Sigmoid colon (tissue), 7 donors: Measurements from ENCODE around the gene TENM4. TPM values are rescaled to one million over a fixed set of nuclear protein-coding genes. Genes with fewer than 3 reads are reported as not detected.

Source experiments
- DNase-seq: peaks from one replicate; pipeline ENCODE4 v3.0.0-alpha.2; 2019
- H3K27ac ChIP-seq, 4 donors: fragments of 200-600 bp; sonication (generic); one replicate each; pipeline ENCODE4 v1.5.1; 2016 to 2019; ENCODE audit warnings: mild to moderate bottlenecking in 1 of 4
- H3K27me3 ChIP-seq, 3 donors: fragments of 200-600 bp; sonication (generic); one replicate each; pipeline ENCODE4 v1.5.1; 2019; ENCODE audit warnings: mild to moderate bottlenecking in 1 of 3
- H3K36me3 ChIP-seq, 4 donors: fragments of 200-600 bp; sonication (generic); one replicate each; pipeline ENCODE4 v1.5.1; 2016 to 2019
- H3K4me1 ChIP-seq, 4 donors: fragments of 200-600 bp; sonication (generic); one replicate each; pipeline ENCODE4 v1.5.1; 2017 to 2019
- H3K4me3 ChIP-seq, 4 donors: fragments of 200-600 bp; sonication (generic); one replicate each; pipeline ENCODE4 v1.5.1; 2017 to 2019; ENCODE audit warnings: mild to moderate bottlenecking in 2 of 4, moderate library complexity in 1 of 4
- H3K9me3 ChIP-seq, 4 donors: fragments of 200-600 bp in 3 of 4; sonication (generic) in 3 of 4; one replicate each; pipeline versions ENCODE4 v1.5.1 to v1.6.1; 2013 to 2019
- CTCF ChIP-seq, 4 experiments: fragments of 450-650 bp in 3 of 4; fragments of 200-600 bp in 1 of 4; IDR thresholded peaks; one replicate each; pipeline ENCODE4 v1.5.1; 2016 to 2019; ENCODE audit warnings: antibody characterized with exemption in 4 of 4, mild to moderate bottlenecking in 3 of 4, moderate library complexity in 2 of 4
- EP300 ChIP-seq, 4 donors: sonication (generic); formaldehyde crosslinking; IDR thresholded peaks; one replicate each; pipeline ENCODE4 v1.6.1; 2017; ENCODE audit warnings: antibody characterized with exemption in 4 of 4
- POLR2A ChIP-seq, 2 donors: fragments of 450-650 bp; IDR thresholded peaks; one replicate each; pipeline ENCODE4 v1.6.1; 2016; ENCODE audit warnings: antibody characterized with exemption in 2 of 2, mild to moderate bottlenecking in 2 of 2, moderate library complexity in 2 of 2
- POLR2AphosphoS5 ChIP-seq, 4 donors: sonication (generic); formaldehyde crosslinking; IDR thresholded peaks; one replicate each; pipeline ENCODE4 v1.6.1; 2017; ENCODE audit warnings: antibody characterized with exemption in 4 of 4
- WGBS, 2 donors: extraction: QIAGEN DNeasy Blood & Tissue Kit; methylation state at CpG; one replicate each; pipeline ENCODE4 v1.1.7; 2013; 5-methylcytosine and 5-hydroxymethylcytosine counted together
- intact Hi-C: fragments of 100-400 bp; cut with DNase I; formaldehyde crosslinking; loops from one replicate; pipeline ENCODE4 v1.15.1; 2023
- polyA plus RNA-seq, 3 donors: library from polyadenylated mRNA; stranded (reverse); fragments of 200-250 nt; gene quantifications; one replicate each; pipeline ENCODE4 v1.2.3, GENCODE V29; 2013
- total RNA-seq, 4 donors: library from RNA; depleted of rRNA; stranded (reverse); fragments of >200 nt; gene quantifications; one replicate each; pipeline ENCODE4 v1.1.0, GENCODE V29; 2016
- donor health status: healthy with polysubstance abuse.
- donor health status: Bipolar disorder and iron deficiency.
- donor health status: healthy.

TENM4 gene
- total and polyA plus RNA-seq, 7 donors: 0.23 to 14.6 (median 1.9) TPM; not detected in 1

GRCh38 chr11:79413268-79413667, 27.6 kb downstream of the TENM4 start:
- no peak overlapping the region for H3K4me3 ChIP-seq
- no peaks in the 10 kb centered on the region for H3K36me3 ChIP-seq
- peaks cover 0 to 28% (median 23%) of the 10 kb centered on the region in 4 donors for H3K4me1 ChIP-seq
- TF ChIP-seq POLR2AphosphoS5 (IDR thresholded peaks at IDR 0.05) (peak in 1 of 4 donors; percentile 54), CTCF (IDR thresholded peaks at IDR 0.05) (no peak)
- peak; percentile 95 for DNase-seq
- intact Hi-C loops: no loop called here
- H3K9me3 ChIP-seq: peaks cover 0 to 2% (median 0%) of the 10 kb centered on the region in 4 donors
- H3K27me3 ChIP-seq: no peaks in the 10 kb centered on the region
- WGBS, 2 donors: 17 to 42% methylated on average over 4 of the region's 4 CpGs
- peak overlapping the region in 1 of 4 donors; percentile 45 for H3K27ac ChIP-seq

- no peak for DNase-seq
- peaks cover 0 to 2% (median 0%) of the 10 kb centered on the region in 4 donors for H3K9me3 ChIP-seq
- H3K27me3 ChIP-seq: no peaks in the 10 kb centered on the region
- intact Hi-C loops: no loop called here
- TF ChIP-seq CTCF (IDR thresholded peaks at IDR 0.05) (no peak), POLR2AphosphoS5 (IDR thresholded peaks at IDR 0.05) (no peak), POLR2A (IDR thresholded peaks at IDR 0.05) (no peak), EP300 (IDR thresholded peaks at IDR 0.05) (no peak)
- WGBS, 2 donors: 82 to 84% methylated on average over 1 of the region's 1 CpG
- no peaks in the 10 kb centered on the region for H3K36me3 ChIP-seq
- no peak overlapping the region for H3K4me3 ChIP-seq
- H3K4me1 ChIP-seq: peaks cover 0 to 28% (median 23%) of the 10 kb centered on the region in 4 donors
- H3K27ac ChIP-seq: peak overlapping the region in 1 of 4 donors; percentile 45
Observed at GRCh38 chr11:79412761-79413160, 28.1 kb downstream of the TENM4 start.

- no peak for TF ChIP-seq POLR2AphosphoS5 (IDR thresholded peaks at IDR 0.05)
- TF ChIP-seq POLR2A (IDR thresholded peaks at IDR 0.05): no peak
- no peak for TF ChIP-seq EP300 (IDR thresholded peaks at IDR 0.05)
- 90 to 94% methylated on average over 6 of the region's 6 CpGs for WGBS, 2 donors
- no peaks in the 10 kb centered on the region for H3K27me3 ChIP-seq
- no peak overlapping the region for H3K27ac ChIP-seq
- DNase-seq: no peak
- intact Hi-C loops: no loop called here
- H3K4me3 ChIP-seq: no peak overlapping the region
- H3K4me1 ChIP-seq: peaks cover 0 to 20% (median 12%) of the 10 kb centered on the region in 4 donors
- no peaks in the 10 kb centered on the region for H3K36me3 ChIP-seq
- peaks cover 0 to 2% (median 0%) of the 10 kb centered on the region in 4 donors for H3K9me3 ChIP-seq
Observed at GRCh38 chr11:79409330-79409729, 31.5 kb downstream of the TENM4 start.

- intact Hi-C loops: no loop called here
- 57 to 77% methylated on average over 5 of the region's 5 CpGs for WGBS, 2 donors
Observed at GRCh38 chr11:79406376-79406775, 34.5 kb downstream of the TENM4 start.

GRCh38 chr11:79404806-79405205, 36.0 kb downstream of the TENM4 start:
- Histone ChIP-seq H3K4me3 (no peak overlapping the region), H3K9me3 (no peaks in the 10 kb centered on the region), H3K27me3 (no peaks in the 10 kb centered on the region), H3K27ac (no peak overlapping the region), H3K4me1 (no peaks in the 10 kb centered on the region), H3K36me3 (no peaks in the 10 kb centered on the region)
- DNase-seq: no peak
- 51 to 57% methylated on average over 3 of the region's 3 CpGs for WGBS, 2 donors
- intact Hi-C loops: no loop called here
- TF ChIP-seq POLR2A (IDR thresholded peaks at IDR 0.05): no peak

More at GRCh38 chr11:79406376-79406775, 34.5 kb downstream of the TENM4 start:
- TF ChIP-seq POLR2A (IDR thresholded peaks at IDR 0.05) (no peak), POLR2AphosphoS5 (IDR thresholded peaks at IDR 0.05) (no peak), CTCF (IDR thresholded peaks at IDR 0.05) (no peak), EP300 (IDR thresholded peaks at IDR 0.05) (no peak)
- H3K9me3 ChIP-seq: no peaks in the 10 kb centered on the region
- no peaks in the 10 kb centered on the region for H3K27me3 ChIP-seq
- no peaks in the 10 kb centered on the region for H3K36me3 ChIP-seq
- H3K4me1 ChIP-seq: no peaks in the 10 kb centered on the region
- H3K4me3 ChIP-seq: no peak overlapping the region
- DNase-seq: no peak
- H3K27ac ChIP-seq: no peak overlapping the region

GRCh38 chr11:79404325-79404724, 36.5 kb downstream of the TENM4 start:
- no peaks in the 10 kb centered on the region for H3K4me1 ChIP-seq
- intact Hi-C loops: no loop called here
- H3K27me3 ChIP-seq: no peaks in the 10 kb centered on the region

More at GRCh38 chr11:79404325-79404724, 36.5 kb downstream of the TENM4 start:
- Histone ChIP-seq H3K27ac (no peak overlapping the region), H3K4me3 (no peak overlapping the region), H3K36me3 (no peaks in the 10 kb centered on the region), H3K9me3 (no peaks in the 10 kb centered on the region)
- DNase-seq: no peak
- TF ChIP-seq CTCF (IDR thresholded peaks at IDR 0.05) (no peak), POLR2A (IDR thresholded peaks at IDR 0.05) (no peak), EP300 (IDR thresholded peaks at IDR 0.05) (no peak), POLR2AphosphoS5 (IDR thresholded peaks at IDR 0.05) (no peak)
- WGBS, 2 donors: 58 to 71% methylated on average over 2 of the region's 2 CpGs
